Stimulated activated CD8-positive, alpha-beta memory T cell treated with anti-CD3 and anti-CD28 coated beads, Interleukin-7, amount 100 ng/mL, for 24 hours (primary cell): ENCODE data around the gene ENDOD1.

ENCODE experiments used
- DNase-seq: peaks from one replicate; pipeline ENCODE4 v3.0.0-alpha.2; 2020; ENCODE audit warnings: low read depth

Gene ENDOD1

DNA sequence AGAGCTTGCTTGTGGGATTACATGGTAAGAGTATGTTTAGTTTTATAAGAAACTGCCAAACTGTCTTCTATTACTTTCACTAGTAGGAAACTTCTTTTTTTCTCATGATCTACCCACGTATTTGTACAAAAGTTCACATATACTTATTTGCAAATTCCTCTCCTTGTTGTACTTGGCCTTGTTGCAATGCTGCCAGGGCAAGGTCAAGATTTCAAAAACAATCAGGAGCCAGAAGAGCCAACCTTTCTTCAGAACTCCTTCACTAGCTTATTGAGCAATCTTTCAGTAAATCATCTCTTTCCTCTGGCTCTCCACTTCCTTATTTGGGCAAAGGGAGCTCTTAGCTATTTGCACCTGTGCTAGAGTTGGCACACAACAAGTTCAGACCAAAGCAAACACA is 13.2 kb upstream of the ENDOD1 start:
- DNase-seq: no peak

GRCh38 chr11:95076981-95077380 is 12.7 kb upstream of the ENDOD1 start:
- no peak for DNase-seq

DNA sequence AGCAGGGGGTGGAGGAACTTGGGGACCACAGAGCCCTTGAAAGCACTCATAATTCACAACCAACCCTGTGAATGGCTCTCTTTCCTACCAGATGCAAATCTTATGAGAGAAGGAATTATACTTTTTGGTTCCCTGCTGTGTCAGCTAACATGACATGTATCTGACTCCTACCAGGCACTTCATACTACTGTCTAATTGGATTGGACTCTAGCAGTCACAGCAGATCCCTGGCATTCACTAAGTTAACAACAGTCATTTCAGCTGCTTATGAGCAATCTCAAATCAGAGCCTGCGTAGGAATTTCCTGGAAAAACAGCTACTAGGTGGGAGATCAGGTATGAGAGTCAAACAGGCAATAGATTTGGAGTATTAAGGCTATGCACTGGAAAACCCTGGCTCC is 11.1 kb upstream of the ENDOD1 start:
- DNase-seq: no peak

GRCh38 chr11:95081010-95081409 is 8.6 kb upstream of the ENDOD1 start:
- no peak for DNase-seq

- DNase-seq: no peak
Observed at GRCh38 chr11:95081412-95081811, 8.2 kb upstream of the ENDOD1 start.

GRCh38 chr11:95082576-95083001 is 7.1 kb upstream of the ENDOD1 start:
- DNase-seq: no peak

DNA sequence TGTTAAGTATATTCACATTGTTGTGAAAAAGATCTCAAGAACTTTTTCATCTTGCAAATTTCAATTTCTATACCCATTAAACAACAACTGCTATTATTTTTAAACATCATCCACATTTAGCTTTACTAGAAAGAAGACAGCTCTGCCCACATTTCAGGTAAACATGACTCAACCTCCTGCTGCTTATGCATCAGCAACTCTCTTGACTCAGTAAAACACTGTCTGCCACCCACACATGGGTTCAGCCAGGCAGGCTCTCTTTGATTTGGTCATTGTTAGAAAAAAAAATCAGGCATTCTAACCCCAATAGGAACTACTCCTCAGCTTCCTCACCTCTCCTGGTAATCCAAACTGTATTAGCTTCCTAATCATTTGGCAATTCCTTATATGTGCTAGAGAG is 5.1 kb upstream of the ENDOD1 start:
- no peak for DNase-seq

- DNase-seq: no peak
Observed at GRCh38 chr11:95085117-95085816, 4.4 kb upstream of the ENDOD1 start.

DNA sequence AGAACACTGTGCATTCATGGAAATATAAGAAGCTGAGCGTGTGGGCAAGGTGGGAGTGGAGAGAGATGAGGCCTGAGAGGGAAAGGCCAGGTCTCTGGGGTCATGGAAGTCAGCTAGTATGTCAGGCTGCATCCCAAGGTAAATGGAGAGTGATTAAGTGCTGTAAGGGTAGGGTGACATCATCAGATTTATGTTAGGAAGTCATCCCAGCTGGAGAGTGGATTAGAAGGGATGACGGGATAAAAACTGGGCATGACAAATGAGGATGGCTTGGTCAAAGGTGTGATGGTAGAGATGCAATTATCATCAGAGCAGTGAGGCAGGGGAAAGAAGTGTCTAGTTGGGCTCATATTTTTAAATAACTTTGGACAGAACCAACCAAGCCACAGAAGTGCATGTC is 3.5 kb upstream of the ENDOD1 start:
- DNase-seq: no peak

DNA sequence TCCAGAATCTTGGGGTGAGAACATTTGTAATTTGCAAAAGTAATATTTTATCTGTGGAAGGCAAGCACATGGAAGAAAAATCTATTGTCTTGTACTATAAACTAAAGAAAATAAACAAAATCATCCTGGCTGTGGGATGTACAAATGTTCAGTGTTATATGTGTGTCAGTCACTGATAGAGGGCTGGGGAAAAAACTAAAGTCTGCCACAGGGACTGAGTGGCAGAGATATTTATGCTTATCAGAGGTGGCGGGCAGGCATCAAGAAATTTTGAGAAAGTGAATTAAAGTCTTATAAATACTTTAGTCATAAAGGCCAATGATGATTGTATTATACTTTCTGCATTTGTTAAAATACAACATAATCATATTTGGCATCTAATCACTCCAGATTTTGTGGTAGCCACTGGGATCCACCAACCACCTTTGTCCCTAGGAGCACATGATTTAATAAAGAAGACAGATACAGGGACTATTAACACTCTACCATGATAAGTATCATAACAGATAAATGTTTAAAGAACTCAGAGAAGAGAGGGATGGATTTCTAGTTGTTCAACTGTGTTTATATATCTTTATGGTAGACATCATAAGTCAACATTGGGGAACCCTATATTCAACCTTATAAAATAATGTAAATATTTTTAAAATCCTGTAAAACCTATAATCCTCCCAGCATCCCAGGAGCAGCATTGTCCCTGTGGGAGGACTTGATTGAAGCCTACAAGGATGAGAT is 2.6 kb upstream of the ENDOD1 start:
- DNase-seq: no peak

DNA sequence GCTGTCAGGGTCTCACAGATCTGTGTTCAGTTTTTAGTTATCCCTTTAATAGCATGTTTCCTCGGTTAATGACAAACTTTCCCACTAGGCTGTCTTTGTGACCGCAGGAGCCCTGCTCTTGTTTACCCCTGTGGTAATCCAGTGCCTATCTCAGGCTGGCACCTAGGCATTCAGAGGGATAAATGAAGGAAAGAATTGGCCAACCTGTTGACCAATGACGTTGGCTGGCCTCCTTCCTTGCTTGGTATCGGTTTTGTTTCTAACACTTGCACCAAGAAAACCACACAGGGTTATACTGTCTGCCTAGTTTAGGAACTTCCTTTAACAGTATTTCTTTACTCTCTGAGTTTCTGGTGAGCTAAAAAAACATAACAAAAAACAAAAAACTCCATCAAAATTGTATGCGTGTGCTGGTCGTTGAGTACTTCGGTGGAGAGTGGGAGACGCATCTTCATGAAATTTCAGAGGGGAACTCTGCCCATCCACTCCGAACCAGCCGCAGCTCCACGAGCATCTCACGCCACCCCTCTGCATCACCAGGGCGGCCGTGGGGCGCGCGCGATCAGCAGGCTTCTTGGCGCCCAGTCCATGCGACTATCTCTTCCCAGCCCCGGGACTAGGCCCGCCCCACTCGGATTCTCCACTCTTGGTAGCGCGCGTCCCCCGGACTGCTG is 563 bp upstream of the ENDOD1 start:
- no peak for DNase-seq

DNA sequence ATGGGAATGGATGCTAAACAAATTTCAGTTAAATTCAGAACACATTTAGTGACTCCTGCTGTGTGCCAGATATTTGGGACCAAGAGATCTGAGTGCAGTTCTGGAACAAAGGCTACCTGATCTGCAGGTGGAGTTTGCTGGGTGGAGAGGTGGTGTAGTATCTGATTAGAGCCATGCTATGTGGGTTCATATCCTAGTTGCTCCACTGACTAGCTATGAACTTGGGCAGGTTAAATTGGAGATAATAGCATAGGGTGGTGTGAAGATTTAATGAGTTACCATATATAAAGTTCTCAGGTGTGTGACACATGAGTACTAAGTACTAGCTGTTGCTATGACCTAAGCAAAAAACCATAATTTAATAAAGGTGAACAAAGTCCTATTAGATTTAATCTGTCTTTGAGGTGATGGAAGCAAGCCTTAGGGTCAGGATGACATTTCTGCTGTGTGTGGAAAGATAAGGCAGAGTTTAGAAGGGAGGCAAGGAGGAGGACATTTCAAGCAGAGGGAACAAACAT is 2.1 kb downstream of the ENDOD1 start:
- DNase-seq: no peak

DNA sequence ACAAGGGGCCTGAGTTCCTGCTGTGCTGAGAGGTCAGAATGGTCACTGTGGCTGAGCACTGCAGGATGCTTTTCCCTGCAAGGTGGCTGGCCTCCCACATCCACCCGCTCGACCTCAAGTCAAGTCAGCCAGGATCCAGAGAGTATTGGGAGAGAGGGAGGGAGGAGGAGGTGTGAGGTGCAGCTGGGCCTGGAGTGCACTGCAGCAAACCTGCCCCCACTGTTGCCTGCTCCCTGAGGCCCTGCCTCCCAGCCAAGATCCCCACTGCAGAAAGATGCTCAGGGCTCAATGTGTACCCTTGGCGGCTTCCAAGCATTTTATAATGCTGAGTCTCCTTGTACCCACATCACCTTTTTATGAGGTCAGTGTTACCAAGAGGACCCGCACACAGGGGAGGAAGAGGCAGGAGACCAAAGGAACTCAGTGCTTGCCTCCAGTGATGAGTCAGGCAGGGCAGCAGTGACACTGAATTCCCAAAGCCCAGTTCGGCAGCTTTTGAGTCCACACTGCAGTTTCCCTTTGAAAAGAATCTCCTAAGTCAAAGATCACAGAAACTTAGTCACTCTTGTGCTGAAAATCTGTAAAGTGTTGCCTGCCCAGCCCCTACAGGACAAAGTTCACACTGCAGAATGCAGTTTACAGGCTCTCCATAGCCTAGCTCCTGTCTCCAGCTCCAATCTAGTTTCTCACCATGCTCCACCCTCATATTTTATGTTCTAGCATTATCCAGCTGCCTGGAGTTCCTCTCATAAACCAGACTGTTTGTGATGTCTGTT is 3.1 kb downstream of the ENDOD1 start:
- DNase-seq: no peak

DNA sequence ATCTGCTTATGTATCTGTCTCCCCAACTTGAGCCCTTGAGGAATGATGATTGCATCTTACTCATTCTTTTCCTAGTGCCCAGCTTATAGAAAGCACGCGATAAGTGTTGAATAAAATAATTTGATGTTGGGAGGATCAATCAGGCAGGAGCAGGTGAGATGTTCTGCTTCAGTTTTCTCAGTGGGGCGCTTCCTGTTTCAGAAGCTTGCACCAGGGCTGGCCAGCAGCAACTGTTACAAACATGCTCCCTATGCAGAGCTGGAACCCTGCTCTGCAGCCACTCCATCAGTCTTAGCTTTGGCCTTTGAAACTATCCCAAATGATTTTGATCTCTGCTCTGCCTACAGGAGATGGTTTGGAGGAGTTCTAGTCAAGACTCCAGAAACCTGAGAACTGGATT is 3.9 kb downstream of the ENDOD1 start:
- no peak for DNase-seq

DNA sequence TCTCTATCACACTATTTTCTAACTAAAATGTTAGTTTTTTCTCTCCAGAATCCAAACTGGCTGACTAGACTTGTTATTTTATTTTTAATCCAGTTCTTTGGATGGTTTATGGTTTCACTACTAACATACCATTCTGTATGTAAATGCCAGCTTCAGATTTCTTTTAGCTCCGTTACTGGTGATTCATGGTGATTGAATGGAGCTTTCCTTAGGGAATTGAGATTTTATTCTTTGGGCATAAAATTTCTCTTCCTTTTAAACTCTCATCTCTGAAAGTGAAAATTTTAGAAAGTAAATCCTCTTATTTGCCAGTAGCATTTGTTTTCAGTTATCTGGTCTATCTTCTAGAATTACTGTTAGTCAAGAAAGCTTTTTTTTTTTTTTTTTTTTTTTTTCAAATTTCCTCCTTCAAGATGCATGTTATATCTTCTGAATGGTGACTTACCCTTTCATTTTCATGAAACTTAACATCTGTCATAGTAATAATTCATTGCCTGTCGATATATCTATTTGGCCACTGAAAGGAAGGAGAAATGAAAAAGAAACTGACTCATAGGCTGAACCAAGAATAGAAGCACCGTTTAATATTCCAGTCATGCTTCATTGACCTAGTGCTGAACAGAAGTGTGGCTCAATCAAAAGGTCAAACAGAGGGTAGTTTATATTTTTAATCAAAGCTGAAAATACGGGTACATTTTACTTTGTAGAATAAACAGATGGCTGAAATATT is 6.4 kb downstream of the ENDOD1 start:
- DNase-seq: no peak

GRCh38 chr11:95097209-95097608 is 7.6 kb downstream of the ENDOD1 start:
- DNase-seq: no peak

DNA sequence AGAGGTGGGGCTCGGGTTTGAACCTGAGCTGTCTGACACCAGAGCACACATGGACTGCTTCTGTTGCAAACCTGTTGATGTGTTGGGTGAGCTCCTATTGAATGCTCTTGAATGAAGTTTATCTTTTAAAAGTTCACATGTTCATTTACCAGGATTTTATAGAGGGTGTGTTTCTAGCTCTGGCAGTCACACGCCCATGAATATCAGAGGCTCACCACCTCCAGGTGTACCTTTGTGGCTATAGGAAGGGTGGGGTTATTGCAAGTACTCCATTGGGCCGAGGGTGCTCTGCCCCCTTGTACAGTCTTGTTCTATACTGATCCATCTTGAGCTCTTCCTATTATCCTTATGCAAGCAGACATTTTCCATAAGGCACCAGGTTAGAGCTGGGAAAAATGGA is 9.2 kb downstream of the ENDOD1 start:
- DNase-seq: no peak

- DNase-seq: no peak
Observed at GRCh38 chr11:95100191-95100648, 10.6 kb downstream of the ENDOD1 start.

DNA sequence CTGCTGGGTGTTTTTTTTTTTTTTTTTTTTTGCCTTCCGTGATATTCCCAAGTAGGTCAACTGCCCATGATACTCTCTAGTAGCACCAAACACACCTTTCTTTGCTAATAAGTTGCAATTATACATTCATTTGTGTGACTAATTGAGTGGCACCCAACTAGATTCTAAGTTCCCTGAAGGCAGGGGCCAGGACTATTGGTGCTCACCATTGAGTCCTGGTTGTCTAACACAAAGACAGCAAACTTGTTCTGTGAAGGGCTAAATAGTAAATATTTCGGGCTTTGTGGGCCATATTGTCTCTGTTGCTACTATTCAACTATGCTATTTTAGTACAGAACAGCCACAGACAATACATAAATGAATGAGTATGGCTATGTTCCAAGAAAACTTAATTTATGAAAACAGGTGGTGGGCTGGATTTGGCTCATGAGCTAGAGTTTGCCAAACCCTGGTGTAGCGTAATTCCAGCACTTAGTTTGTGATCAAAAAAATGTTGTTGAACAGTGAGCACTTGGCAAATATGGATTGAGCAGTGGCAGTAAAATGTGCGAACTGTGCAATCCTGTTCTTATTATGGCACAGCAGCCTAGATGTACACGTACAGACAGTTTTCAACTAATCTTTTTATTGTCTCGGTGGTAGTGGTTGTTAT is 11.3 kb downstream of the ENDOD1 start:
- DNase-seq: no peak

- no peak for DNase-seq
Observed at GRCh38 chr11:95101935-95102334, 12.3 kb downstream of the ENDOD1 start.

GRCh38 chr11:95102733-95103132 is 13.1 kb downstream of the ENDOD1 start:
- DNase-seq: no peak
